ENCODE results near the gene ARHGAP23. TPM values are rescaled to one million over a fixed set of nuclear protein-coding genes. Genes with fewer than 3 reads are reported as not detected.
A peak's percentile ranks its signal among the peaks of the same experiment; 100 is the strongest.

Gene ARHGAP23
- total RNA-seq, 1 experiment from 2014 or later = 140 TPM

GRCh38 chr17:38552343-38552742 lies 124.1 kb downstream of the ARHGAP23 start:
- intact Hi-C loops (cut with micrococcal nuclease; ENCODE audit: unreplicated experiment) = no loop called here
- DNase-seq = no peak
- TF ChIP-seq CTCF (IDR thresholded peaks at IDR 0.05; ENCODE audit: unreplicated experiment) = no peak
- CTCF ChIA-PET = interaction anchor here (0.9 to 9.8 kb wide), 3 partner anchors 12 to 113 kb away, joined by 6 to 496 read pairs (median 437); no protein-coding TSS in a partner anchor
- peaks cover 32% of the 10 kb centered on the region for H3K27me3 Mint-ChIP-seq (ENCODE audit: unreplicated experiment)
- no peak overlapping the region for H3K27ac Mint-ChIP-seq (ENCODE audit: unreplicated experiment)
- H3K36me3 Mint-ChIP-seq (ENCODE audit: insufficient read depth, unreplicated experiment) = peaks cover 12% of the 10 kb centered on the region
- peaks cover 10% of the 10 kb centered on the region for H3K4me1 Mint-ChIP-seq (ENCODE audit: low read depth, unreplicated experiment)
- no peaks in the 10 kb centered on the region for H3K9me3 Mint-ChIP-seq (ENCODE audit: low read depth, unreplicated experiment)
- no TSS peak for BruUV-seq (replicated peaks)
- no peak overlapping the region for H3K4me3 Mint-ChIP-seq (ENCODE audit: low read depth, unreplicated experiment)

GRCh38 chr17:38554430-38555350 lies 126.4 kb downstream of the ARHGAP23 start:
- CTCF ChIA-PET = interaction anchor here (0.6 to 9.8 kb wide), 10 partner anchors 9 to 588 kb away, joined by 3 to 496 read pairs (median 4); no protein-coding TSS in a partner anchor
- no peak overlapping the region for H3K4me3 Mint-ChIP-seq (ENCODE audit: low read depth, unreplicated experiment)
- BruUV-seq (replicated peaks) = no TSS peak

GRCh38 chr17:38556239-38556638 lies 128.0 kb downstream of the ARHGAP23 start:
- Mint-ChIP-seq H3K4me1 (ENCODE audit: low read depth, unreplicated experiment) (peaks cover 43% of the 10 kb centered on the region), H3K4me3 (ENCODE audit: low read depth, unreplicated experiment) (no peak overlapping the region), H3K36me3 (ENCODE audit: insufficient read depth, unreplicated experiment) (peaks cover 40% of the 10 kb centered on the region), H3K9me3 (ENCODE audit: low read depth, unreplicated experiment) (no peaks in the 10 kb centered on the region), H3K27ac (ENCODE audit: unreplicated experiment) (no peak overlapping the region), H3K27me3 (ENCODE audit: unreplicated experiment) (no peaks in the 10 kb centered on the region)
- no peak for DNase-seq
- no peak for TF ChIP-seq CTCF (IDR thresholded peaks at IDR 0.05; ENCODE audit: unreplicated experiment)
- CTCF ChIA-PET = interaction anchor here (1.2 to 9.8 kb wide), 3 partner anchors 29 to 109 kb away, joined by 3 to 496 read pairs (median 437); no protein-coding TSS in a partner anchor
- intact Hi-C loops (cut with micrococcal nuclease; ENCODE audit: unreplicated experiment) = no loop called here
- BruUV-seq (replicated peaks) = no TSS peak

More at GRCh38 chr17:38554430-38555350, 126.4 kb downstream of the ARHGAP23 start:
- TF ChIP-seq CTCF (IDR thresholded peaks at IDR 0.05; ENCODE audit: unreplicated experiment) = no peak
- Mint-ChIP-seq H3K36me3 (ENCODE audit: insufficient read depth, unreplicated experiment) (peaks cover 32% of the 10 kb centered on the region), H3K4me1 (ENCODE audit: low read depth, unreplicated experiment) (peaks cover 32% of the 10 kb centered on the region), H3K27ac (ENCODE audit: unreplicated experiment) (no peak overlapping the region), H3K9me3 (ENCODE audit: low read depth, unreplicated experiment) (no peaks in the 10 kb centered on the region), H3K27me3 (ENCODE audit: unreplicated experiment) (peaks cover 9% of the 10 kb centered on the region)
- DNase-seq = no peak
- intact Hi-C loops (cut with micrococcal nuclease; ENCODE audit: unreplicated experiment) = no loop called here

- no TSS peak for BruUV-seq (replicated peaks)
- CTCF ChIA-PET = interaction anchor here (0.6 to 9.8 kb wide), 54 partner anchors 10 to 1318 kb away, joined by 3 to 496 read pairs (median 7); partner anchors contain the start of genes EPOP, LASP1, MLLT6 and PSMB3
- Mint-ChIP-seq H3K4me3 (ENCODE audit: low read depth, unreplicated experiment) (peak overlapping the region; percentile 78), H3K9me3 (ENCODE audit: low read depth, unreplicated experiment) (no peaks in the 10 kb centered on the region), H3K36me3 (ENCODE audit: insufficient read depth, unreplicated experiment) (peaks cover 37% of the 10 kb centered on the region), H3K27me3 (ENCODE audit: unreplicated experiment) (peaks cover 3% of the 10 kb centered on the region), H3K27ac (ENCODE audit: unreplicated experiment) (peak overlapping the region; percentile 11), H3K4me1 (ENCODE audit: low read depth, unreplicated experiment) (peaks cover 43% of the 10 kb centered on the region)
- intact Hi-C loops (cut with micrococcal nuclease; ENCODE audit: unreplicated experiment) = no loop called here
- no peak for DNase-seq
- TF ChIP-seq CTCF (IDR thresholded peaks at IDR 0.05; ENCODE audit: unreplicated experiment) = no peak
Observed at GRCh38 chr17:38557396-38557795, 129.1 kb downstream of the ARHGAP23 start.

All from Calu3 (cell line).